H9 (cell line): ENCODE data around the gene ATP13A3. TPM values are rescaled to one million over a fixed set of nuclear protein-coding genes. Genes with fewer than 3 reads are reported as not detected.

Source experiments
- DNase-seq: peaks from one replicate; pipeline ENCODE4 v3.0.0-alpha.2; 2017
- H2AFZ ChIP-seq: one replicate; pipeline ENCODE4 v1.6.1; 2013; ENCODE audit warnings: mild to moderate bottlenecking, low read length, control low read depth, moderate library complexity
- H2AK5ac ChIP-seq: 2 replicates; pipeline ENCODE4 v1.6.1; 2013; ENCODE audit warnings: low read length, control low read depth, mixed read lengths; ENCODE audit not compliant: insufficient read length
- H2BK120ac ChIP-seq: one replicate; pipeline ENCODE4 v1.6.1; 2013; ENCODE audit warnings: low read depth, mild to moderate bottlenecking, low read length, control low read depth, inconsistent platforms; ENCODE audit not compliant: poor library complexity, severe bottlenecking
- H2BK12ac ChIP-seq: 2 replicates; pipeline ENCODE4 v1.6.1; 2013; ENCODE audit warnings: low read length, control low read depth, mixed read lengths, low read depth; ENCODE audit not compliant: insufficient read length
- H2BK15ac ChIP-seq: 2 replicates; pipeline ENCODE4 v1.6.1; 2013; ENCODE audit warnings: low read depth, low read length, control low read depth
- H2BK20ac ChIP-seq: one replicate; pipeline ENCODE4 v1.6.1; 2013; ENCODE audit warnings: low read depth, mild to moderate bottlenecking, low read length, control low read depth, inconsistent platforms; ENCODE audit not compliant: poor library complexity, severe bottlenecking
- H2BK5ac ChIP-seq: 2 replicates; pipeline ENCODE4 v1.6.1; 2013; ENCODE audit warnings: low read length, control low read depth, mixed read lengths; ENCODE audit not compliant: insufficient read length
- H3K14ac ChIP-seq: 2 replicates; pipeline ENCODE4 v1.6.1; 2013; ENCODE audit warnings: low read length, control low read depth; ENCODE audit not compliant: insufficient read depth
- H3K18ac ChIP-seq: 2 replicates; pipeline ENCODE4 v1.6.1; 2013; ENCODE audit warnings: low read depth, mild to moderate bottlenecking, mixed read lengths, low read length, control low read depth; ENCODE audit not compliant: insufficient read length
- H3K23ac ChIP-seq: 2 replicates; pipeline ENCODE4 v1.6.1; 2013; ENCODE audit warnings: low read length, control low read depth, mixed read lengths, low read depth; ENCODE audit not compliant: insufficient read length
- H3K23me2 ChIP-seq: 2 replicates; pipeline ENCODE4 v1.6.1; 2013; ENCODE audit warnings: low read depth, mild to moderate bottlenecking, mixed read lengths, low read length, control low read depth; ENCODE audit not compliant: insufficient read length, poor library complexity, severe bottlenecking
- H3K27ac ChIP-seq: 2 replicates; pipeline ENCODE4 v1.5.1; 2013; ENCODE audit warnings: low read length, control low read depth, mixed read lengths, low read depth; ENCODE audit not compliant: insufficient read length
- H3K27me3 ChIP-seq: 2 replicates; pipeline ENCODE4 v1.6.1; 2013; ENCODE audit warnings: low read length, control low read depth, inconsistent platforms; ENCODE audit not compliant: insufficient read depth
- H3K4ac ChIP-seq: 2 replicates; pipeline ENCODE4 v1.6.1; 2013; ENCODE audit warnings: low read depth, mild to moderate bottlenecking, control low read depth, inconsistent platforms, low read length, moderate library complexity
- H3K4me1 ChIP-seq: 2 replicates; pipeline ENCODE4 v1.6.1; 2013; ENCODE audit warnings: low read length, control low read depth, inconsistent platforms; ENCODE audit not compliant: insufficient read depth
- H3K4me2 ChIP-seq: 2 replicates; pipeline ENCODE4 v1.6.1; 2013; ENCODE audit warnings: low read length, control low read depth, mixed read lengths; ENCODE audit not compliant: insufficient read length, insufficient read depth
- H3K56ac ChIP-seq: 2 replicates; pipeline ENCODE4 v1.6.1; 2013; ENCODE audit warnings: low read depth, mild to moderate bottlenecking, mixed read lengths, low read length, control low read depth; ENCODE audit not compliant: insufficient read length
- H3K79me1 ChIP-seq: 2 replicates; pipeline ENCODE4 v1.6.1; 2013; ENCODE audit warnings: low read depth, mild to moderate bottlenecking, moderate library complexity, low read length, control low read depth, inconsistent platforms; ENCODE audit not compliant: insufficient read depth, poor library complexity, severe bottlenecking
- H3K79me2 ChIP-seq: 2 replicates; pipeline ENCODE4 v1.6.1; 2013; ENCODE audit warnings: low read length, control low read depth, inconsistent platforms; ENCODE audit not compliant: insufficient read depth
- H3K9ac ChIP-seq: 2 replicates; pipeline ENCODE4 v1.6.1; 2013; ENCODE audit warnings: low read length, control low read depth, mixed read lengths; ENCODE audit not compliant: insufficient read length; ENCODE audit errors: extremely low read depth
- H3K9me3 ChIP-seq: one replicate; pipeline ENCODE4 v1.6.1; 2013; ENCODE audit warnings: low read depth, low read length, inconsistent platforms; ENCODE audit not compliant: control insufficient read depth
- H3T11ph ChIP-seq: one replicate; pipeline ENCODE4 v1.6.1; 2013; ENCODE audit warnings: mild to moderate bottlenecking, low read length, control low read depth, inconsistent platforms
- H4K20me1 ChIP-seq: one replicate; pipeline ENCODE4 v1.6.1; 2013; ENCODE audit not compliant: control insufficient read depth, insufficient read length, insufficient read depth
- H4K5ac ChIP-seq: 2 replicates; pipeline ENCODE4 v1.6.1; 2013; ENCODE audit warnings: low read depth, mild to moderate bottlenecking, mixed read lengths, low read length, control low read depth; ENCODE audit not compliant: insufficient read length
- H4K8ac ChIP-seq: replicated peaks from 2 replicates; pipeline ENCODE4 v1.6.1; 2013; ENCODE audit warnings: low read length, control low read depth, mixed read lengths, low read depth; ENCODE audit not compliant: insufficient read length
- H4K91ac ChIP-seq: 2 replicates; pipeline ENCODE4 v1.6.1; 2013; ENCODE audit warnings: low read depth, mild to moderate bottlenecking, moderate library complexity, mixed read lengths, low read length, control low read depth; ENCODE audit not compliant: insufficient read length
- H3K27ac Mint-ChIP-seq, 3 experiments: 2 replicates in 2 of 3; 3 replicates in 1 of 3; pipeline ENCODE4 v1.8.0; 2020 to 2021; ENCODE audit warnings: mixed read lengths in 3 of 3, mild to moderate bottlenecking in 1 of 3, moderate library complexity in 1 of 3
- H3K27me3 Mint-ChIP-seq: 2 replicates; pipeline ENCODE4 v1.8.0; 2021; ENCODE audit warnings: low read depth, mild to moderate bottlenecking, moderate library complexity, mixed read lengths
- H3K36me3 Mint-ChIP-seq, 3 experiments: 2 replicates in 2 of 3; 3 replicates in 1 of 3; pipeline ENCODE4 v1.8.0; 2020 to 2021; ENCODE audit warnings: low read depth in 3 of 3, mixed read lengths in 3 of 3; ENCODE audit not compliant: insufficient read depth in 1 of 3
- H3K4me1 Mint-ChIP-seq, 2 experiments: 2 replicates each; pipeline ENCODE4 v1.8.0; 2020; ENCODE audit warnings: mixed read lengths in 2 of 2
- H3K4me3 Mint-ChIP-seq, 2 experiments: 2 replicates in 1 of 2; 3 replicates in 1 of 2; pipeline ENCODE4 v1.8.0; 2020 to 2021; ENCODE audit warnings: mild to moderate bottlenecking in 2 of 2, mixed read lengths in 2 of 2, moderate library complexity in 1 of 2
- H3K9me3 Mint-ChIP-seq, 2 experiments: 2 replicates in 1 of 2; 3 replicates in 1 of 2; pipeline ENCODE4 v1.8.0; 2020; ENCODE audit warnings: mild to moderate bottlenecking in 2 of 2, mixed read lengths in 2 of 2, moderate library complexity in 1 of 2
- CTCF ChIP-seq: fragments of 200-600 bp; sonication (generic); conservative IDR thresholded peaks from 3 replicates; pipeline ENCODE4 v1.8.0; 2021; ENCODE audit warnings: antibody characterized with exemption, mild to moderate bottlenecking
- total RNA-seq: library from RNA; stranded (reverse); gene quantifications from 2 replicates; pipeline ENCODE4 v1.2.1, GENCODE V29; 2021

ATP13A3 gene
- total RNA-seq, 1 experiment from 2014 or later, result 78.5 TPM

- no peak overlapping the region for H2AK5ac ChIP-seq
- no peak overlapping the region for H2AFZ ChIP-seq
- no peak overlapping the region for H2BK12ac ChIP-seq
- Mint-ChIP-seq H3K4me3 (no peak overlapping the region), H3K27me3 (no peaks in the 10 kb centered on the region), H3K9me3 (no peaks in the 10 kb centered on the region), H3K4me1 (peaks cover 12 to 18% of the 10 kb centered on the region in 2 experiments), H3K36me3 (peaks cover 0 to 2% (median under 1%) of the 10 kb centered on the region in 3 experiments; a peak in 2 of 7 replicates), H3K27ac (no peak overlapping the region)
- no peaks in the 10 kb centered on the region for H3K23me2 ChIP-seq
- H3K18ac ChIP-seq, result no peak overlapping the region
- no peak overlapping the region for H3K27ac ChIP-seq
- H4K8ac ChIP-seq, result no peak overlapping the region
- H3K9ac ChIP-seq, result no peak overlapping the region
- H3K79me2 ChIP-seq, result peaks cover 11% of the 10 kb centered on the region; the same call in 1 of the 2 replicates
- no peak overlapping the region for H4K5ac ChIP-seq
- H3K14ac ChIP-seq, result no peak overlapping the region
- no peak for DNase-seq
- no peak for TF ChIP-seq CTCF
- H2BK20ac ChIP-seq, result no peak overlapping the region
- no peak overlapping the region for H3K23ac ChIP-seq
- H2BK5ac ChIP-seq, result no peak overlapping the region
- no peak overlapping the region for H2BK120ac ChIP-seq
- peaks cover 4% of the 10 kb centered on the region; the same call in 1 of the 2 replicates for H3K4me1 ChIP-seq
- H3T11ph ChIP-seq, result no peak overlapping the region
- no peaks in the 10 kb centered on the region for H3K79me1 ChIP-seq
- H3K27me3 ChIP-seq, result no peaks in the 10 kb centered on the region
- no peak overlapping the region for H2BK15ac ChIP-seq
- H4K20me1 ChIP-seq, result no peaks in the 10 kb centered on the region
- H3K4ac ChIP-seq, result no peak overlapping the region
- no peak overlapping the region for H4K91ac ChIP-seq
- no peak overlapping the region for H3K56ac ChIP-seq
- H3K9me3 ChIP-seq, result no peaks in the 10 kb centered on the region
- H3K4me2 ChIP-seq, result no peak overlapping the region
Observed at GRCh38 chr3:194469977-194470376, 16.8 kb downstream of the ATP13A3 start.
